GM12878 (cell line): ENCODE results near the gene MAN2A2. TPM values are rescaled to one million over a fixed set of nuclear protein-coding genes. Genes with fewer than 3 reads are reported as not detected.

Experiments used
- ATAC-seq: fragments of 200-7000 bp; cut with Tn5 transposase; 3 replicates; pipeline ENCODE4 v1.9.1; 2020; ENCODE audit warnings: mild to moderate bottlenecking, moderate library complexity
- BruUV-seq: library from RNA; stranded (reverse); fragments of 400-500 nt; replicated peaks from 2 replicates; lab custom pipeline; 2021; lab: Mats Ljungman, UMichigan
- CTCF ChIA-PET: fragments of 300-600 bp; sonication (Branson Sonifier 250); formaldehyde crosslinking; extraction: SDS; loops from one replicate; lab custom pipeline; 2021; ENCODE audit warnings: inconsistent platforms; lab: Yijun Ruan, JAX
- POLR2A ChIA-PET: fragments of 350-600 bp; formaldehyde crosslinking; extraction: SDS; loops from one replicate; lab custom pipeline; 2021; ENCODE audit warnings: inconsistent platforms; lab: Charles Lee
- RAD21 ChIA-PET: fragments of 300-600 bp; sonication (Branson Sonifier 250); formaldehyde crosslinking; loops from one replicate; lab custom pipeline; 2023; ENCODE audit warnings: antibody characterized with exemption; ENCODE audit not compliant: unreplicated experiment; lab: Charles Lee
- SMC1A ChIA-PET: fragments of 300-600 bp; sonication (Branson Sonifier 250); formaldehyde crosslinking; loops from one replicate; lab custom pipeline; 2023; ENCODE audit not compliant: unreplicated experiment, uncharacterized antibody; lab: Charles Lee
- DNase-seq: peaks from one replicate; pipeline ENCODE4 v3.0.0-alpha.2; 2011; ENCODE audit warnings: low read depth, low spot score
- FAIRE-seq: peaks from 3 replicates; lab custom pipeline; 2011; peaks lifted over from hg19 to GRCh38; lab: Jason Lieb, UNC
- H2AFZ ChIP-seq: 2 replicates; pipeline ENCODE4 v1.6.0; 2011; ENCODE audit warnings: low read depth, low read length, control low read depth; ENCODE audit not compliant: control insufficient read depth
- H3K27ac ChIP-seq: 2 replicates; pipeline ENCODE4 v1.5.1; 2011; ENCODE audit warnings: control low read depth; ENCODE audit not compliant: control insufficient read depth, insufficient read depth
- H3K27me3 ChIP-seq, 2 experiments: replicated peaks in 1 of 2; 2 replicates each; pipeline versions ENCODE4 v1.6.0 to v1.6.1; 2011; ENCODE audit warnings: low read length in 1 of 2; ENCODE audit not compliant: control insufficient read depth in 2 of 2, insufficient read depth in 2 of 2
- H3K36me3 ChIP-seq, 2 experiments: 2 replicates each; pipeline ENCODE4 v1.5.1; 2011; ENCODE audit warnings: low read length in 1 of 2; ENCODE audit not compliant: control insufficient read depth in 2 of 2, insufficient read depth in 2 of 2
- H3K4me1 ChIP-seq: 2 replicates; pipeline ENCODE4 v1.6.1; 2011; ENCODE audit warnings: mild to moderate bottlenecking, low read length, moderate library complexity, mixed read lengths; ENCODE audit not compliant: control insufficient read depth, insufficient read depth
- H3K4me2 ChIP-seq: 2 replicates; pipeline ENCODE4 v1.6.0; 2011; ENCODE audit warnings: control low read depth; ENCODE audit not compliant: control insufficient read depth, insufficient read depth
- H3K4me3 ChIP-seq: fragments of 200-600 bp; sonication (generic); 2 replicates; pipeline ENCODE4 v1.5.1; 2016
- H3K79me2 ChIP-seq: 2 replicates; pipeline ENCODE4 v1.6.0; 2011; ENCODE audit warnings: low read length; ENCODE audit not compliant: control insufficient read depth, insufficient read depth
- H3K9ac ChIP-seq: 2 replicates; pipeline ENCODE4 v1.8.0; 2011; ENCODE audit warnings: low read length, control low read depth, mixed read lengths; ENCODE audit not compliant: control insufficient read depth, insufficient read depth
- H3K9me3 ChIP-seq: replicated peaks from 3 replicates; pipeline ENCODE4 v1.5.1; 2011; ENCODE audit warnings: mild to moderate bottlenecking, low read length; ENCODE audit not compliant: control insufficient read depth, insufficient read depth
- H4K20me1 ChIP-seq: 2 replicates; pipeline ENCODE4 v1.6.0; 2011; ENCODE audit not compliant: control insufficient read depth, insufficient read depth
- CEBPB ChIP-seq, 2 experiments: fragments of 150-350 bp in 1 of 2; IDR thresholded peaks; 2 replicates each; pipeline ENCODE4 v1.6.1; 2012 to 2014; ENCODE audit warnings: low read depth in 2 of 2, low read length in 2 of 2, borderline replicate concordance in 1 of 2, inconsistent platforms in 1 of 2
- IRF5 ChIP-seq: fragments of 450-650 bp; IDR thresholded peaks from 2 replicates; pipeline ENCODE4 v1.6.1; 2017; ENCODE audit warnings: borderline replicate concordance
- KLF5 ChIP-seq: fragments of 450-650 bp; IDR thresholded peaks from 2 replicates; pipeline ENCODE4 v1.6.1; 2014; ENCODE audit warnings: mild to moderate bottlenecking; ENCODE audit not compliant: partially characterized antibody
- LARP7 ChIP-seq: fragments of 450-650 bp; IDR thresholded peaks from 2 replicates; pipeline ENCODE4 v1.6.1; 2017; ENCODE audit warnings: mild to moderate bottlenecking
- NFYA ChIP-seq: IDR thresholded peaks from 2 replicates; pipeline ENCODE4 v1.6.1; 2011; ENCODE audit warnings: low read depth, mild to moderate bottlenecking, low read length, improper control_type of control experiment, borderline replicate concordance
- NR2F1 ChIP-seq: fragments of 450-650 bp; conservative IDR thresholded peaks from 2 replicates; pipeline ENCODE4 v1.6.1; 2017; ENCODE audit warnings: mild to moderate bottlenecking
- POLR2A ChIP-seq: IDR thresholded peaks from 2 replicates; pipeline ENCODE4 v1.6.1; 2011; ENCODE audit warnings: low read depth, mild to moderate bottlenecking, low read length
- POLR2AphosphoS5 ChIP-seq: IDR thresholded peaks from 2 replicates; pipeline ENCODE4 v1.6.1; 2011; ENCODE audit warnings: mild to moderate bottlenecking, low read length, inconsistent platforms
- POU2F2 ChIP-seq: IDR thresholded peaks from 3 replicates; pipeline ENCODE4 v1.6.1; 2011; ENCODE audit warnings: low read depth, mild to moderate bottlenecking, low read length, borderline replicate concordance
- RAD51 ChIP-seq: fragments of 450-650 bp; IDR thresholded peaks from 2 replicates; pipeline ENCODE4 v1.6.1; 2016; ENCODE audit warnings: moderate library complexity, mild to moderate bottlenecking, inconsistent platforms
- SIN3A ChIP-seq: IDR thresholded peaks from 2 replicates; pipeline ENCODE4 v1.6.1; 2012; ENCODE audit warnings: low read depth, low read length, improper control_type of control experiment
- SREBF1 ChIP-seq: IDR thresholded peaks from 2 replicates; pipeline ENCODE4 v1.6.1; 2012; ENCODE audit warnings: mild to moderate bottlenecking, low read length
- ZBTB4 ChIP-seq: fragments of 450-650 bp; formaldehyde crosslinking; IDR thresholded peaks from 2 replicates; pipeline ENCODE4 v1.4.0; 2022; ENCODE audit warnings: mild to moderate bottlenecking, moderate library complexity
- ZZZ3 ChIP-seq: IDR thresholded peaks from 2 replicates; pipeline ENCODE4 v1.6.1; 2011; ENCODE audit warnings: low read depth; ENCODE audit not compliant: control insufficient read depth, insufficient read length
- WGBS: methylation state at CpG from one replicate; pipeline ENCODE4 v1.1.6; 2016; ENCODE audit warnings: low lambda C conversion rate; ENCODE audit not compliant: insufficient replicate concordance, insufficient coverage; ENCODE audit errors: missing lambda C conversion rate; 5-methylcytosine and 5-hydroxymethylcytosine counted together
- in situ Hi-C: fragments of 300-500 bp; cut with MboI; formaldehyde crosslinking; loops from 9 replicates; pipeline ENCODE4 v1.14.3; 2018; ENCODE audit warnings: mixed read lengths
- intact Hi-C: fragments of 100-400 bp; cut with micrococcal nuclease; formaldehyde crosslinking; loops from one replicate; pipeline ENCODE4 v1.14.2; 2022; ENCODE audit not compliant: unreplicated experiment
- polyA plus RNA-seq, 11 experiments: library from polyadenylated mRNA; depleted of rRNA in 4 of 11; unstranded in 6 of 11; stranded (reverse) in 5 of 11; fragments of >200 nt; fragmentation: Nextera tagmentation in 4 of 11; fragmentation: Illumina TruSeq in 1 of 11; extraction: Ambion mirVana in 4 of 11; extraction: Trizol in 1 of 11; gene quantifications; 1 replicate in 1 of 11; 2 replicates in 10 of 11; pipeline versions ENCODE4 v1.2.1 to v1.2.3, GENCODE V29; 2011 to 2016; ENCODE audit warnings: inconsistent platforms in 2 of 11, missing spikeins in 2 of 11, low read depth in 1 of 11
- total RNA-seq, 4 experiments: library from RNA; depleted of rRNA in 3 of 4; stranded (reverse); fragments of >200 nt in 3 of 4; fragmentation: Illumina TruSeq in 1 of 4; extraction: Trizol in 1 of 4; gene quantifications; 2 replicates each; pipeline versions ENCODE4 v1.2.1 to v1.2.3, GENCODE V29; 2013 to 2021

MAN2A2 gene
- total and polyA plus RNA-seq, 10 of the 15 experiments (the other 5 are each of a cell fraction or from before 2014, with no cell fraction given), result 4.2 to 79.4 (median 23.2) TPM

- in situ Hi-C loops (loop anchor here (25.0 kb wide), 1 partner anchor 1379 kb away; the partner anchor contains the start of gene TICRR), intact Hi-C loops (no loop called here)
- Histone ChIP-seq H3K4me3 (no peak overlapping the region), H3K27ac (no peak overlapping the region), H2AFZ (no peak overlapping the region), H3K4me2 (no peak overlapping the region), H3K9ac (no peak overlapping the region), H3K79me2 (no peaks in the 10 kb centered on the region), H3K4me1 (no peaks in the 10 kb centered on the region), H3K9me3 (no peaks in the 10 kb centered on the region), H4K20me1 (no peaks in the 10 kb centered on the region), H3K27me3 (no peaks in the 10 kb centered on the region), H3K36me3 (peaks cover 39 to 49% of the 10 kb centered on the region in 2 experiments)
- BruUV-seq, result no TSS peak
- no peak for FAIRE-seq
- 0 out of 2 replicates have a peak, but pooled peaks have one; percentile 20 for TF ChIP-seq POLR2A
- TF ChIP-seq SREBF1, result no peak
- CTCF ChIA-PET, result interaction anchor here (1.2 kb wide), 1 partner anchor 10 kb away, joined by 5 read pairs; no protein-coding TSS in a partner anchor
- RAD21 ChIA-PET, result no interaction called here
- POLR2A ChIA-PET, result interaction anchor here (1.2 kb wide), 1 partner anchor 13 kb away, joined by 6 read pairs; no protein-coding TSS in a partner anchor
- no peak for DNase-seq
- ATAC-seq, result no peak
- SMC1A ChIA-PET, result interaction anchor here (0.7 kb wide), 1 partner anchor 303 kb away, joined by 3 read pairs; no protein-coding TSS in a partner anchor
- WGBS, result 96% methylated on average over 9 of the region's 9 CpGs
Measured at GRCh38 chr15:90966262-90966661, 63.2 kb downstream of the MAN2A2 start.

- FAIRE-seq (no peak), ATAC-seq (no peak), DNase-seq (no peak)
- ChIA-PET RAD21 (no interaction called here), SMC1A (no interaction called here), CTCF (interaction anchor here (1.2 to 2.6 kb wide), 2 partner anchors 11 kb away, joined by 5 to 12 read pairs; partner anchors contain the start of gene RCCD1), POLR2A (interaction anchor here (0.6 to 1.2 kb wide), 2 partner anchors 12 to 69 kb away, joined by 3 to 6 read pairs; no protein-coding TSS in a partner anchor)
- Histone ChIP-seq H3K27me3 (no peaks in the 10 kb centered on the region), H3K4me3 (no peak overlapping the region), H3K27ac (no peak overlapping the region), H3K9ac (no peak overlapping the region), H3K36me3 (peaks cover 32 to 43% of the 10 kb centered on the region in 2 experiments), H4K20me1 (no peaks in the 10 kb centered on the region), H3K9me3 (no peaks in the 10 kb centered on the region), H3K4me1 (no peaks in the 10 kb centered on the region), H3K79me2 (no peaks in the 10 kb centered on the region), H3K4me2 (no peak overlapping the region), H2AFZ (no peak overlapping the region)
- no TSS peak for BruUV-seq
- intact Hi-C loops, result no loop called here
- WGBS, result over 99% methylated on average over 5 of the region's 5 CpGs
- in situ Hi-C loops, result loop anchor here (25.0 kb wide), 1 partner anchor 1380 kb away; the partner anchor contains the start of gene TICRR
- TF ChIP-seq CEBPB (IDR thresholded peaks at IDR 0.05; ENCODE audit: borderline replicate concordance in 1 of 2, low read depth in 2 of 2, low read length in 2 of 2), result no peak
- no peak for TF ChIP-seq POLR2AphosphoS5
- TF ChIP-seq SIN3A, result no peak
- TF ChIP-seq ZBTB4 (CRISPR knock-in tag), result no peak
- TF ChIP-seq ZZZ3, result no peak
- no peak for TF ChIP-seq RAD51
- TF ChIP-seq POU2F2, result no peak
- no peak for TF ChIP-seq KLF5
- no peak for TF ChIP-seq LARP7
- TF ChIP-seq NR2F1, result no peak
- no peak for TF ChIP-seq IRF5
- TF ChIP-seq NFYA, result no peak
Measured at GRCh38 chr15:90967206-90967605, 64.1 kb downstream of the MAN2A2 start.
